Fibroblast of the aortic adventitia (primary cell): ENCODE data around the gene RING1. TPM values are rescaled to one million over a fixed set of nuclear protein-coding genes. Genes with fewer than 3 reads are reported as not detected.

Experiments used
- DNase-seq: peaks from one replicate; pipeline ENCODE4 v3.0.0-alpha.2; 2010; ENCODE audit warnings: low read depth
- H3K4me3 ChIP-seq: 2 replicates; pipeline ENCODE4 v1.5.1; 2011; ENCODE audit warnings: low read depth, mild to moderate bottlenecking, control low read depth, low read length, moderate library complexity
- total RNA-seq: library from RNA; depleted of rRNA; stranded (reverse); fragments of >200 nt; gene quantifications from 2 replicates; pipeline ENCODE4 v1.2.3, GENCODE V29; 2012; ENCODE audit warnings: low replicate concordance
- TF ChIP-seq, protein P1 (sequence below): IDR thresholded peaks from 2 replicates; pipeline ENCODE4 v1.5.1; 2011; ENCODE audit warnings: mild to moderate bottlenecking, low read length, control low read depth, inconsistent platforms; ENCODE audit not compliant: insufficient read depth

The RING1 gene
- total RNA-seq: 28.9 and 46.9 TPM in 2 replicates

- TF ChIP-seq, protein P1, sequence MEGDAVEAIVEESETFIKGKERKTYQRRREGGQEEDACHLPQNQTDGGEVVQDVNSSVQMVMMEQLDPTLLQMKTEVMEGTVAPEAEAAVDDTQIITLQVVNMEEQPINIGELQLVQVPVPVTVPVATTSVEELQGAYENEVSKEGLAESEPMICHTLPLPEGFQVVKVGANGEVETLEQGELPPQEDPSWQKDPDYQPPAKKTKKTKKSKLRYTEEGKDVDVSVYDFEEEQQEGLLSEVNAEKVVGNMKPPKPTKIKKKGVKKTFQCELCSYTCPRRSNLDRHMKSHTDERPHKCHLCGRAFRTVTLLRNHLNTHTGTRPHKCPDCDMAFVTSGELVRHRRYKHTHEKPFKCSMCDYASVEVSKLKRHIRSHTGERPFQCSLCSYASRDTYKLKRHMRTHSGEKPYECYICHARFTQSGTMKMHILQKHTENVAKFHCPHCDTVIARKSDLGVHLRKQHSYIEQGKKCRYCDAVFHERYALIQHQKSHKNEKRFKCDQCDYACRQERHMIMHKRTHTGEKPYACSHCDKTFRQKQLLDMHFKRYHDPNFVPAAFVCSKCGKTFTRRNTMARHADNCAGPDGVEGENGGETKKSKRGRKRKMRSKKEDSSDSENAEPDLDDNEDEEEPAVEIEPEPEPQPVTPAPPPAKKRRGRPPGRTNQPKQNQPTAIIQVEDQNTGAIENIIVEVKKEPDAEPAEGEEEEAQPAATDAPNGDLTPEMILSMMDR: no peak
- peak within 1 kb of the TSS; percentile 87 for H3K4me3 ChIP-seq
- DNase-seq: peak; percentile 65
Measured at GRCh38 chr6:33208091-33208967, at the start of gene RING1. Gene RING1 (plus strand): TSS chr6:33208500. CDS start chr6:33208823, 323 bp downstream.

DNA sequence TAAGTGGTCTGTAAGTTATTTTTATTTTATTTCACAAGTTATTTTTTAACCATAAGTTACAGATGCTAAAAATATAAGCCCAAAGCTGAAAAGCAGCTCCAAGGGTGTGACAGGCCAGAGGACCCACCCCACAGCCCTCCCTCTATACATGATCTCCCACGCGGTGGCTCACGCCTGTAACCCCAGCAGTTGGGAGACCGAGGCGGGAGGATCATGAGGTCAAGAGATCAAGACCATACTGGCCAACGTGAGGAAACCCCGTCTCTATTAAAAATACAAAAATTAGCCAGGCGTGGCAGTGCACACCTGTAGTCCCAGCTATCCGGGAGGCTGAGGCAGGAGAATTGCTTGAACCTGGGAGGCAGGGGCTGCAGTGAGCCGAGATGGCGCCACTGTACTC lies 48.2 kb upstream of the RING1 start:
- no peak for DNase-seq
- H3K4me3 ChIP-seq: no peak overlapping the region
- TF ChIP-seq, protein P1: no peak

- H3K4me3 ChIP-seq: no peak overlapping the region
Measured at GRCh38 chr6:33160728-33161344, 47.5 kb upstream of the RING1 start.

GRCh38 chr6:33161354-33162331 lies 46.7 kb upstream of the RING1 start:
- H3K4me3 ChIP-seq: peak overlapping the region; percentile 59
- DNase-seq: peak; percentile 54
- TF ChIP-seq, protein P1: peak; percentile 96

More at GRCh38 chr6:33160728-33161344, 47.5 kb upstream of the RING1 start:
- TF ChIP-seq, protein P1: no peak
- peak; percentile 97 for DNase-seq

- no peak for DNase-seq
- TF ChIP-seq, protein P1: no peak
- no peak overlapping the region for H3K4me3 ChIP-seq
Measured at GRCh38 chr6:33163540-33163939, 44.8 kb upstream of the RING1 start.

DNA sequence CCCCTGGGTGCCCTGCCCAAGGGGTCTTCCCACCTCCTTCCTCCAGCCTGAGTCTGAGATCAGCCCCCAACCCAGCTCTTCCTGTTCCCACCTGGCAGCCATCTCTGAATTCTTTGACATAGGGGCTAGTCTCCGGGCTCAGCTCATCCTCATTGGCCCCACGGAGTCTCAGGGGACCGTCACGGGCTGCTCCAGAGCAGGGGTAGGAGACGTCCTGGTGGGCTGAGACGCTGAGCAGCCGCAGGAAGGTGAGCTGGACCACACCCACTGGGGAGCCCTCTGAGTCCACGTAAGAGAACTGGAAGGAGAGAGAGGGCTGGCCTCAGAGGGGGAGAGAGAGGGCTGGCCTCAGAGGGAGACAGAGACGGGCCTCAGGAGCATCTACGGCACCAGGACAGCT lies 44.1 kb upstream of the RING1 start:
- TF ChIP-seq, protein P1: no peak
- no peak for DNase-seq
- no peak overlapping the region for H3K4me3 ChIP-seq
